ENCODE measurements around the gene ESR2.

DNA sequence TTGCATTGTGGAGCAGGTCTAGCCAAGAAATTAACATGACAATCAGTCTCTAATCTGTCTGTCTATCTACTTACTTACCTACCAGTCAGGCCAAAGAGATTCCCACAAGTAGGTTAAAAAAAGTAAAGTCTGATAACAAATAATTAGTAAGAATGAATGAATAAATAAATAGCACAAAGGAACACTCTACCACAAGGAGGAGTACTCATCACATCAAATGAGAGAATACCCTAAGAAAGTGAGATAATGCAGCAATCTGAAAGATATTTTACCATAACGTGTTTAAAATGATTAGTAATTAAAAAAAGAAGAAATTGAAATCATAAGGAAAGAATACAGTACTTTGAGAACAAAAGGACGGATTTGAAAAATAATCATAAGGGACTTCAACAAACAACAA is 254.1 kb downstream of the ESR2 start:
- TF ChIP-seq TAF1 (IDR thresholded peaks at IDR 0.05; ENCODE audit: low read depth, low read length) (no peak), POLR2A (IDR thresholded peaks at IDR 0.05; ENCODE audit: low read depth, low read length) (no peak), POLR2AphosphoS5 (IDR thresholded peaks at IDR 0.05; ENCODE audit: low read depth, low read length) (no peak)

Data from GM12891 (cell line).